Sigmoid colon (tissue), 7 donors: ENCODE data around the gene TEKT5. TPM values are rescaled to one million over a fixed set of nuclear protein-coding genes. Genes with fewer than 3 reads are reported as not detected.

Experiments used
- DNase-seq: peaks from one replicate; pipeline ENCODE4 v3.0.0-alpha.2; 2019
- H3K27ac ChIP-seq, 4 donors: fragments of 200-600 bp; sonication (generic); one replicate each; pipeline ENCODE4 v1.5.1; 2016 to 2019; ENCODE audit warnings: mild to moderate bottlenecking in 1 of 4
- H3K27me3 ChIP-seq, 3 donors: fragments of 200-600 bp; sonication (generic); one replicate each; pipeline ENCODE4 v1.5.1; 2019; ENCODE audit warnings: mild to moderate bottlenecking in 1 of 3
- H3K36me3 ChIP-seq, 4 donors: fragments of 200-600 bp; sonication (generic); one replicate each; pipeline ENCODE4 v1.5.1; 2016 to 2019
- H3K4me1 ChIP-seq, 4 donors: fragments of 200-600 bp; sonication (generic); one replicate each; pipeline ENCODE4 v1.5.1; 2017 to 2019
- H3K4me3 ChIP-seq, 4 donors: fragments of 200-600 bp; sonication (generic); one replicate each; pipeline ENCODE4 v1.5.1; 2017 to 2019; ENCODE audit warnings: mild to moderate bottlenecking in 2 of 4, moderate library complexity in 1 of 4
- H3K9me3 ChIP-seq, 4 donors: fragments of 200-600 bp in 3 of 4; sonication (generic) in 3 of 4; one replicate each; pipeline versions ENCODE4 v1.5.1 to v1.6.1; 2013 to 2019
- CTCF ChIP-seq, 4 experiments: fragments of 450-650 bp in 3 of 4; fragments of 200-600 bp in 1 of 4; IDR thresholded peaks; one replicate each; pipeline ENCODE4 v1.5.1; 2016 to 2019; ENCODE audit warnings: antibody characterized with exemption in 4 of 4, mild to moderate bottlenecking in 3 of 4, moderate library complexity in 2 of 4
- EP300 ChIP-seq, 4 donors: sonication (generic); formaldehyde crosslinking; IDR thresholded peaks; one replicate each; pipeline ENCODE4 v1.6.1; 2017; ENCODE audit warnings: antibody characterized with exemption in 4 of 4
- POLR2A ChIP-seq, 2 donors: fragments of 450-650 bp; IDR thresholded peaks; one replicate each; pipeline ENCODE4 v1.6.1; 2016; ENCODE audit warnings: antibody characterized with exemption in 2 of 2, mild to moderate bottlenecking in 2 of 2, moderate library complexity in 2 of 2
- POLR2AphosphoS5 ChIP-seq, 4 donors: sonication (generic); formaldehyde crosslinking; IDR thresholded peaks; one replicate each; pipeline ENCODE4 v1.6.1; 2017; ENCODE audit warnings: antibody characterized with exemption in 4 of 4
- WGBS, 2 donors: extraction: QIAGEN DNeasy Blood & Tissue Kit; methylation state at CpG; one replicate each; pipeline ENCODE4 v1.1.7; 2013; 5-methylcytosine and 5-hydroxymethylcytosine counted together
- intact Hi-C: fragments of 100-400 bp; cut with DNase I; formaldehyde crosslinking; loops from one replicate; pipeline ENCODE4 v1.15.1; 2023
- polyA plus RNA-seq, 3 donors: library from polyadenylated mRNA; stranded (reverse); fragments of 200-250 nt; gene quantifications; one replicate each; pipeline ENCODE4 v1.2.3, GENCODE V29; 2013
- small RNA-seq, 3 donors: library from RNA; depleted of rRNA; stranded (forward); fragments of <200 nt; gene quantifications; one replicate each; pipeline ENCODE3, GENCODE V24; 2016
- total RNA-seq, 4 donors: library from RNA; depleted of rRNA; stranded (reverse); fragments of >200 nt; gene quantifications; one replicate each; pipeline ENCODE4 v1.1.0, GENCODE V29; 2016
- donor health status: healthy with polysubstance abuse.
- donor health status: Bipolar disorder and iron deficiency.
- donor health status: healthy.

Gene TEKT5
- total and polyA plus RNA-seq, 7 donors = 0.09 to 2.1 (median 0.83) TPM; not detected in 4

DNA sequence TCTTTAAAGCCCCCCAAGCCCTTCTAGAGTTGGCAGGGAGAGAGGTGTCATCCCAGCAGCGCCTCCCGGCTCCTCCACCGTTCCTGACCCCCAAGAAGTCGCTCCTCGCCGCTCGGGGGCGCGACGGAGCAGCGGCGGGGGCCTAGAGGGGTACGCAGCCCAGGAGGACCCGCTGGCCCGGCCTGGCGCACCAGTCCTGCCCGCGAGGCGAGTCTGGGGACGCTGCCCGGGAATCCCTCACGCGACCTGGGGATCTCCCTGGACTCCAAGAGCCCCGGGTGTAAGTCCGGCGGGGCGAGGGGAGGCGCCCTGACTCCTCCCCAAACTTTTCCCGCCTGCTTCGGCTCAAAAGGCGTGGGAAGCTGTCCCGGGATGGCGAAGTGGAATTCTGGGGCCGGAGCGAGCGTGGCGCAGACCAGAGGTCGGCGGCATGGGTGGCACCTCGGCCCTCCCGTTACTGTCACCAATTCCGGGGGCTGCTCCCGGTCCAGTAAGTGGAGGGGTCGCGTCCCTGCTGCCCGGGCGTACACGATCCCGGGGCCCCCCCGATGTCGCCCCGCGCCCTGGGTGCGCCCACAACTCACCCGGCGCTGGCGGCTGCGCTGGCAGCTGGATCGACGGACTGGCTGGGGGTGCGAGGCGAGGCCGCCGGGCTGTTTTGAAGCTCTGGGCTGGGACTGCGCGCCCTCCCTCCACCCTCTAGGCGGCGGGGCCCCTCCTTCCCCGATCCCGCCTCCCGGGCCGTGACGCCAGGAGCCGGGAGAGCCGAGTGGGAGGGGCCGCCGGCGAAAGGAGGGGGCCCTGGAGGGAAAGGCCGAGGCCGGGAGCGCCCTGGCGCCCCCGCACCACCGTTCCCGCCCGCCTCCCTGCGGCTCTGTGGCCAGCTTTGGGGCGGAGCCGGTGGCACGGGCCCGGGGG lies 114.5 kb downstream of the TEKT5 start, which contains the start of gene EMP2:
EMP2 (minus strand) TSS at position 634 of the 918 bp plus-strand sequence. CDS start 32,981 bp downstream, outside the sequence.
- Histone ChIP-seq H3K4me1 (peaks cover 0 to 56% (median 53%) of the 10 kb centered on the region in 4 donors), H3K4me3 (peak within 1 kb of the TSS; percentile 95 to 99 (median 98)), H3K27me3 (no peaks in the 10 kb centered on the region), H3K27ac (peak within 1 kb of the TSS; percentile 98 to 99 (median 98)), H3K36me3 (no peaks in the 10 kb centered on the region), H3K9me3 (no peaks in the 10 kb centered on the region)
- 1% methylated on average over 91 of the region's 91 CpGs for WGBS, 2 donors
- DNase-seq = peak; percentile 93
- TF ChIP-seq CTCF (IDR thresholded peaks at IDR 0.05) (peak; percentile 37 to 60 (median 56)), EP300 (IDR thresholded peaks at IDR 0.05) (no peak), POLR2A (IDR thresholded peaks at IDR 0.05) (peak; percentile 37 to 75), POLR2AphosphoS5 (IDR thresholded peaks at IDR 0.05) (peak; percentile 77 to 94 (median 91))
- intact Hi-C loops = loop anchor here (2.0 to 10.0 kb wide), 4 partner anchors 59 to 341 kb away; no protein-coding TSS in a partner anchor

DNA sequence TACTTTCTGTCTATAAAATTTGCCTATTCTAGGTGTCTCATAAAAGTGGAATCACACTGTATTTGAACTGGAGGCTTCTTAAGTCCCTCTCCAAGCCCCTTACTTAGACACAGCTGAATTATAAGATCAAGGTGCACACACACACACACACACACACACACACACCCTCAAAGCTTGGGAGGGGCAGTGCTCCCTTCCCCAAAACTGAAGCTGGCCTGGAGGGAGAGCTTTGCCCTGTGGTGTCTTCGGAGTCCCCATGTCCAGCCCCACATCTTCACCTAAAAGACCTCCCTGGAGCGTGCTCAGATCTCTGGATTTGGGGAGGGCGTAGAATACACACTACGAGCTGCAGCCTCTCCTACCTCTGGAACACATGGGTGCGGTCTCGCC lies 115.2 kb downstream of the TEKT5 start:
- TF ChIP-seq EP300 (IDR thresholded peaks at IDR 0.05) (no peak), POLR2AphosphoS5 (IDR thresholded peaks at IDR 0.05) (no peak), CTCF (IDR thresholded peaks at IDR 0.05) (no peak), POLR2A (IDR thresholded peaks at IDR 0.05) (no peak)
- H3K4me3 ChIP-seq = peak overlapping the region; percentile 95 to 99 (median 98)
- 6 to 27% methylated on average over 6 of the region's 6 CpGs for WGBS, 2 donors
- H3K27ac ChIP-seq = peak overlapping the region; percentile 98 to 99 (median 98)
- H3K36me3 ChIP-seq = no peaks in the 10 kb centered on the region
- intact Hi-C loops = no loop called here
- DNase-seq = no peak
- no peaks in the 10 kb centered on the region for H3K27me3 ChIP-seq
- H3K9me3 ChIP-seq = no peaks in the 10 kb centered on the region
- H3K4me1 ChIP-seq = peaks cover 0 to 56% (median 53%) of the 10 kb centered on the region in 4 donors

DNA sequence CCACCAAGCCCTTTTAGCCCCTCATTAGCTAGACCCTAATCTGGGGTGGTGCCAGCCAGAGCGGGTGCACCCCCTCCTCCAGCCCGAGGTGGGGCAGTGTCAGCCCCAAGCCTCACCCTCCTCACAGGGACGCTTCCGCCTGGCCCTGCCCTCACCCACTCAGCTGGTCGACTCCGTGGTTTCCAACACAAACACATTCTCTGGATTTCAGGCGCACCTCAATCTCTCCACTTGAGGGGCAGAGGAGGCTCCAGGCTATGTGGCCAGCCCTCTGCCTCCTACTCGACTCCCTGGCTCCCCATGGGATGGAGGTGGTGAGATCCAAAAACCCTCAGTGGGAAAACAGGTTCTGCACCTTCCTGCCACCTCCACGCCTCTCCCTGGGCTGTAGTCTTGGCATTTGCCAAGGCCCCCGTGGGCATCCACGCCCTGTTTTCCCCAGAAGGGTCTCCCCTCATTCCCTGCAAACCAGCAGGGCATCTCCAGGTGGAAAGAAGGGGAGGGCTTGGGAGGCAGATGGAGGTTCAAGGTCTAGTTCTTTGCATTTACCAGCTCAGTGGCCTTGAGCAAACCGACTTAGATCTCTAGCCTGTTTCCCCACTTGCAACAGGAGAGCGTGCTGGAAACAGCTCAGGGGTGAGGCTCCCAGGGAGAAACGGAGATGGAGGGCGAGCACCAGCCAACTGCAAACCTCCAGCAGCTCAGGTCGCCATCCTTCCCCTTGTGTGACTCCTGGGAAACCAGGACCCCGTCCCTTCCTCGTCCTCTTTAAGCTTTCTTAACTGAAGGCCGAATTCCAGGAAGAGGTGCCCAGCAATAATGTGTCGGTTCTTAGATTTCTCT lies 116.0 kb downstream of the TEKT5 start:
- Histone ChIP-seq H3K27me3 (no peaks in the 10 kb centered on the region), H3K9me3 (no peaks in the 10 kb centered on the region), H3K4me1 (peaks cover 0 to 56% (median 53%) of the 10 kb centered on the region in 4 donors), H3K36me3 (no peaks in the 10 kb centered on the region), H3K4me3 (peak overlapping the region; percentile 15 to 99 (median 98)), H3K27ac (peak overlapping the region; percentile 98 to 99 (median 98))
- TF ChIP-seq POLR2AphosphoS5 (IDR thresholded peaks at IDR 0.05) (no peak), EP300 (IDR thresholded peaks at IDR 0.05) (no peak), POLR2A (IDR thresholded peaks at IDR 0.05) (no peak), CTCF (IDR thresholded peaks at IDR 0.05) (no peak)
- DNase-seq = no peak
- intact Hi-C loops = no loop called here
- WGBS, 2 donors = 12 to 53% methylated on average over 20 of the region's 20 CpGs

Small RNA genes lying within 50 kb of the gene (small RNA-seq; reads per million reads assigned to genes)
- gene MTND4LP24 (0 reads per million in 3 donors), gene MTND6P33 (0 reads per million in 3 donors)

Other genes starting within 250 kb of the TEKT5 start
- gene EMP2, start 114.3 kb downstream of the TEKT5 start, total RNA-seq = 10 to 100 TPM; 38.3 to 57.3 (median 42.8) TPM
- 10 to 100 TPM in 2 of 3 donors, 1 to 10 TPM in 1; 7.2 to 49.5 (median 10.6) TPM for gene EMP2, start 114.3 kb downstream of the TEKT5 start, polyA plus RNA-seq
- gene NUBP1, start 48.9 kb upstream of the TEKT5 start, total RNA-seq = 10 to 100 TPM; 26.3 to 32.9 (median 31.4) TPM
- 10 to 100 TPM; 34.2 to 37.6 (median 36.6) TPM for gene NUBP1, start 48.9 kb upstream of the TEKT5 start, polyA plus RNA-seq
- gene TVP23A, start 123.9 kb upstream of the TEKT5 start, total RNA-seq = under 1 TPM in 3 of 4 donors, not detected in 1; 0.14 to 0.83 (median 0.71) TPM
- gene TVP23A, start 123.9 kb upstream of the TEKT5 start, polyA plus RNA-seq = under 1 TPM in 2 of 3 donors, not detected in 1; 0.46 to 0.98 TPM
- 10 to 100 TPM in 2 of 4 donors, 1 to 10 TPM in 2; 4.9 to 13.6 (median 11.5) TPM for gene CIITA, start 182.3 kb upstream of the TEKT5 start, total RNA-seq
- gene CIITA, start 182.3 kb upstream of the TEKT5 start, polyA plus RNA-seq = 10 to 100 TPM in 1 of 3 donors, 1 to 10 TPM in 2; 1.2 to 53.9 (median 2.4) TPM
- 10 to 100 TPM; 55.0 to 99.9 (median 77.4) TPM for gene DEXI, start 247.5 kb upstream of the TEKT5 start, total RNA-seq
- 10 to 100 TPM; 13.9 to 24.7 (median 18.6) TPM for gene DEXI, start 247.5 kb upstream of the TEKT5 start, polyA plus RNA-seq
- gene CLEC16A, start 249.6 kb upstream of the TEKT5 start, total RNA-seq = 10 to 100 TPM; 21.3 to 35.2 (median 29.5) TPM
- gene CLEC16A, start 249.6 kb upstream of the TEKT5 start, polyA plus RNA-seq = 10 to 100 TPM in 2 of 3 donors, 1 to 10 TPM in 1; 9.6 to 24.6 (median 10.6) TPM